ENCODE results near the gene APLP1. TPM values are rescaled to one million over a fixed set of nuclear protein-coding genes. Genes with fewer than 3 reads are reported as not detected.
"Not testable (repeated sequence)": the region's sequence is repeated elsewhere in the genome, so short reads cannot be mapped to it uniquely, and the experiment has no call there.

Gene APLP1
- total RNA-seq, 1 donor from 2014 or later = 3.5 TPM

- DNase-seq (ENCODE audit: low spot score) = no peak
Measured at GRCh38 chr19:35852029-35852780, 16.2 kb upstream of the APLP1 start, which contains the start of gene NPHS1. Gene NPHS1 (minus strand): TSS chr19:35852504. CDS start chr19:35851837, 667 bp downstream.

GRCh38 chr19:35853038-35853756 lies 15.2 kb upstream of the APLP1 start:
- no peak for DNase-seq (ENCODE audit: low spot score)

GRCh38 chr19:35856546-35857149 lies 11.7 kb upstream of the APLP1 start, which contains the start of gene KIRREL2:
Gene KIRREL2 (plus strand): TSS chr19:35856911. CDS start chr19:35857120, 209 bp downstream.
- DNase-seq (ENCODE audit: low spot score) = no peak

GRCh38 chr19:35858311-35858710 lies 10.1 kb upstream of the APLP1 start:
- DNase-seq (ENCODE audit: low spot score) = no peak

- DNase-seq (ENCODE audit: low spot score) = no peak
Measured at GRCh38 chr19:35859414-35859813, 9.0 kb upstream of the APLP1 start.

- no peak for DNase-seq (ENCODE audit: low spot score)
Measured at GRCh38 chr19:35860436-35860817, 7.9 kb upstream of the APLP1 start.

- DNase-seq (ENCODE audit: low spot score) = no peak
Measured at GRCh38 chr19:35860818-35861639, 7.3 kb upstream of the APLP1 start.

- no peak for DNase-seq (ENCODE audit: low spot score)
Measured at GRCh38 chr19:35861640-35862160, 6.7 kb upstream of the APLP1 start.

- DNase-seq (ENCODE audit: low spot score) = no peak
Measured at GRCh38 chr19:35862528-35862927, 5.8 kb upstream of the APLP1 start.

- DNase-seq (ENCODE audit: low spot score) = no peak
Measured at GRCh38 chr19:35863018-35863417, 5.4 kb upstream of the APLP1 start.

- no peak for DNase-seq (ENCODE audit: low spot score)
Measured at GRCh38 chr19:35868823-35869326, 501 bp downstream of the APLP1 start.

GRCh38 chr19:35869327-35870123 lies 1.2 kb downstream of the APLP1 start:
- no peak for DNase-seq (ENCODE audit: low spot score)

- DNase-seq (ENCODE audit: low spot score) = not testable (repeated sequence)
Measured at GRCh38 chr19:35870124-35870736, 1.9 kb downstream of the APLP1 start.

- DNase-seq (ENCODE audit: low spot score) = no peak
Measured at GRCh38 chr19:35870798-35871197, 2.4 kb downstream of the APLP1 start.

- DNase-seq (ENCODE audit: low spot score) = no peak
Measured at GRCh38 chr19:35871611-35872010, 3.2 kb downstream of the APLP1 start.

GRCh38 chr19:35872180-35872579 lies 3.8 kb downstream of the APLP1 start:
- no peak for DNase-seq (ENCODE audit: low spot score)

GRCh38 chr19:35874392-35874930 lies 6.1 kb downstream of the APLP1 start:
- no peak for DNase-seq (ENCODE audit: low spot score)

GRCh38 chr19:35879068-35879467 lies 10.7 kb downstream of the APLP1 start:
- no peak for DNase-seq (ENCODE audit: low spot score)

GRCh38 chr19:35879770-35880317 lies 11.5 kb downstream of the APLP1 start:
- peak; percentile 96 for DNase-seq (ENCODE audit: low spot score)

Measured in mesenteric fat pad (tissue), 1 donor.